GM08714 (cell line): ENCODE results near the gene TTYH3.

Experiments
- H3K4me3 ChIP-seq: fragments of 200-500 bp; sonication (Bioruptor generic); 2 replicates; pipeline ENCODE4 v1.5.1; 2014; ENCODE audit warnings: mild to moderate bottlenecking, low read length, inconsistent platforms
- ZNF274 ChIP-seq: IDR thresholded peaks from 2 replicates; pipeline ENCODE4 v1.6.1; 2012; ENCODE audit warnings: mild to moderate bottlenecking, low read depth, low read length

TTYH3 gene

GRCh38 chr7:2595258-2595860 is 36.4 kb upstream of the TTYH3 start:
- no peak for TF ChIP-seq ZNF274
- H3K4me3 ChIP-seq = no peak overlapping the region

GRCh38 chr7:2596464-2597272 is 35.1 kb upstream of the TTYH3 start:
- H3K4me3 ChIP-seq = no peak overlapping the region

GRCh38 chr7:2597273-2597640 is 34.5 kb upstream of the TTYH3 start:
- TF ChIP-seq ZNF274 = no peak
- H3K4me3 ChIP-seq = no peak overlapping the region

More at GRCh38 chr7:2596464-2597272, 35.1 kb upstream of the TTYH3 start:
- TF ChIP-seq ZNF274 = no peak

GRCh38 chr7:2598154-2598823 is 33.5 kb upstream of the TTYH3 start:
- no peak for TF ChIP-seq ZNF274
- H3K4me3 ChIP-seq = no peak overlapping the region

GRCh38 chr7:2601065-2601464 is 30.7 kb upstream of the TTYH3 start:
- no peak for TF ChIP-seq ZNF274
- H3K4me3 ChIP-seq = no peak overlapping the region

GRCh38 chr7:2601907-2602306 is 29.9 kb upstream of the TTYH3 start:
- TF ChIP-seq ZNF274 = no peak
- no peak overlapping the region for H3K4me3 ChIP-seq

- no peak overlapping the region for H3K4me3 ChIP-seq
- no peak for TF ChIP-seq ZNF274
Measured at GRCh38 chr7:2602406-2603043, 29.3 kb upstream of the TTYH3 start.

GRCh38 chr7:2603044-2603965 is 28.5 kb upstream of the TTYH3 start:
- no peak for TF ChIP-seq ZNF274

GRCh38 chr7:2604608-2605174 is 27.1 kb upstream of the TTYH3 start:
- H3K4me3 ChIP-seq = no peak overlapping the region
- TF ChIP-seq ZNF274 = no peak

More at GRCh38 chr7:2603044-2603965, 28.5 kb upstream of the TTYH3 start:
- H3K4me3 ChIP-seq = no peak overlapping the region

- no peak overlapping the region for H3K4me3 ChIP-seq
- TF ChIP-seq ZNF274 = no peak
Measured at GRCh38 chr7:2605608-2606538, 25.9 kb upstream of the TTYH3 start.

GRCh38 chr7:2606539-2606936 is 25.2 kb upstream of the TTYH3 start:
- no peak for TF ChIP-seq ZNF274
- no peak overlapping the region for H3K4me3 ChIP-seq

- H3K4me3 ChIP-seq = no peak overlapping the region
- TF ChIP-seq ZNF274 = no peak
Measured at GRCh38 chr7:2607122-2607922, 24.5 kb upstream of the TTYH3 start.
